Measurements from ENCODE around the gene SLC9A5.
A peak's percentile ranks its signal among the peaks of the same experiment; 100 is the strongest.

Gene SLC9A5

DNA sequence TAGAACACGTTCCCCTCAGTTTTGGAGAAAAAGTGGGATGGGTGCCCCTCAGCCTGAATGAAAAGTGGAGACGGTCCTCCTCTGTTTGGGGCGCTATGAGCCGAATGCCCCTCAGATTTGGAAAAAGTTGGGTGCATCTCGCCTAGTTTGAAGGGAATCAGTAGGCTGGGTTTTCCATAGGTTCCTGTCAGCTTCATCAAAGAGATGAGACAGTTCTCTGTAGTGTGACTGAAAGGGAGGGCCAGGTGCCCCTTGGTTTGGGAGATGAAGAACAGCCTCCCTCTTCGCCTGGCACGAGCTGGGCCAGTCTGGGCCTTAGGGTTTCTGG, 742 bp upstream of the SLC9A5 start:
- H3K4me3 ChIP-seq (ENCODE audit: extremely low read depth, insufficient read depth, low read length, poor library complexity, severe bottlenecking) = peak overlapping the region; percentile 86
- H3K9me3 ChIP-seq (ENCODE audit: control insufficient read depth, low read length) = no peaks in the 10 kb centered on the region
- peaks cover 36% of the 10 kb centered on the region for H3K4me1 ChIP-seq (ENCODE audit: control insufficient read depth, insufficient read depth, low read length, poor library complexity, severe bottlenecking)
- H3K27ac ChIP-seq (ENCODE audit: low read depth, low read length, severe bottlenecking) = no peak overlapping the region
- peaks cover 5% of the 10 kb centered on the region for H3K36me3 ChIP-seq (ENCODE audit: control insufficient read depth, insufficient read depth, low read length)
- 13 to 16% methylated on average over 6 to 7 of the region's 7 CpGs for WGBS, 2 experiments (ENCODE audit: insufficient coverage in 2 of 2)

DNA sequence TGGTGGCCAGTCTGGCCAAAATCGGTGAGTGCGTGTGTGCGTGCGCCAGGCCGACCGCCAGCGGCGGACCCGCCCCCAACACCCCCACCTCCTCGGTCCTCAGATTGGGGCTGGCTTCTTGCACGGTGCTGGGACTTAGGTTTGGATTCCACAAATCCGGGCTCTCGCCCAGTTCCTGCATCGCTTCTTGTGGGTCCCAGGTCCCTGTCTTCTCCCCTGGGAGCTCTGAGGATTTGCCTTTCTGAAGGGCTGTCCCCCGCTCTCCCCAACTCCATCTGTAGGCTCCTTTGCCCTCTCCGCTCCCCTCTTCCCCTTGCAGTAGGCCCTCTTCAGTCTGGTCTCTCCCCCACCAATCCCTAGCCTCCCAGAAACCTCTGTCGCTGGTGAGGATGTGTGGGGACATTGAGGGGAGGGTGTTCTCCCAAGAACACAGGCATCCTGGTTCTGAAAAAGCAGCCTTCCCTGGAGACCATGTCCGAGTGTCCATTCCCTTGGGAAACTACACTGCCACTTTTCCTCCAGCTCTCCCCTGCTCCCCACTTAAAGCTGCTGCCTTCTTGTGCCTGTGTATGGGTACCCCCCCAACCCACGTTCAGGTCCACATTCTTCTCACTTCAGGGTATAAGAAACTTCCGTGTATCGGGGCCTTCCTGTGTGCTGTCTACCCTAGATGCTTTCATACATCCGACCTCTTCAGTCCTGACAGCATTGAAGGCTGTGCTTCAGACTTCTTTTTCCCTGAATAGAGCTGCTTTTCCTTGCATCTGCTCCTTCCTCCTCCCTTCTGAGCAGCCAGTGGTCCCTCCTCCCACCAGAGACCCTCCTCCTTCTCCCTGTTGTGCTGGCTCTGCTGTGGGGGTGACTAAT, 632 bp downstream of the SLC9A5 start:
- Histone ChIP-seq H3K4me3 (ENCODE audit: extremely low read depth, insufficient read depth, low read length, poor library complexity, severe bottlenecking) (peak overlapping the region; percentile 86), H3K36me3 (ENCODE audit: control insufficient read depth, insufficient read depth, low read length) (no peaks in the 10 kb centered on the region), H3K27ac (ENCODE audit: low read depth, low read length, severe bottlenecking) (no peak overlapping the region), H3K9me3 (ENCODE audit: control insufficient read depth, low read length) (no peaks in the 10 kb centered on the region), H3K4me1 (ENCODE audit: control insufficient read depth, insufficient read depth, low read length, poor library complexity, severe bottlenecking) (peaks cover 23% of the 10 kb centered on the region)
- 13% methylated on average over 19 to 20 of the region's 22 CpGs for WGBS, 2 experiments (ENCODE audit: insufficient coverage in 2 of 2)

DNA sequence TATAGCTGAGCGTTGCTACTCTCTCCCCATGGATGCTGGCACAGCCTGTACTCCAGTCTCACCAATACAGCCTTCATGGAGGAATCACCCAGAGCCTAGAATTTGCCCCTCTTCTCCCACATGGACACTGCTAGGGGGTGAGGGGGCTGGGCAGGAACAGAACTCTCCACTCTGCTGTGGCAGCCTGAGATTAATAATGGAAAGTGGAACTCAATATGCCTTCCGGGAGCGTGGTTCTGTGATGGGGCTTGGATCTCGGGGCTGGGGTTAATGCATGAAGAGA, 1.2 kb downstream of the SLC9A5 start:
- Histone ChIP-seq H3K4me3 (ENCODE audit: extremely low read depth, insufficient read depth, low read length, poor library complexity, severe bottlenecking) (no peak overlapping the region), H3K9me3 (ENCODE audit: control insufficient read depth, low read length) (no peaks in the 10 kb centered on the region), H3K36me3 (ENCODE audit: control insufficient read depth, insufficient read depth, low read length) (no peaks in the 10 kb centered on the region), H3K27ac (ENCODE audit: low read depth, low read length, severe bottlenecking) (no peak overlapping the region), H3K4me1 (ENCODE audit: control insufficient read depth, insufficient read depth, low read length, poor library complexity, severe bottlenecking) (peaks cover 18% of the 10 kb centered on the region)
- WGBS, 2 experiments (ENCODE audit: insufficient coverage in 2 of 2) = 80 to 88% methylated on average over 3 of the region's 4 CpGs

DNA sequence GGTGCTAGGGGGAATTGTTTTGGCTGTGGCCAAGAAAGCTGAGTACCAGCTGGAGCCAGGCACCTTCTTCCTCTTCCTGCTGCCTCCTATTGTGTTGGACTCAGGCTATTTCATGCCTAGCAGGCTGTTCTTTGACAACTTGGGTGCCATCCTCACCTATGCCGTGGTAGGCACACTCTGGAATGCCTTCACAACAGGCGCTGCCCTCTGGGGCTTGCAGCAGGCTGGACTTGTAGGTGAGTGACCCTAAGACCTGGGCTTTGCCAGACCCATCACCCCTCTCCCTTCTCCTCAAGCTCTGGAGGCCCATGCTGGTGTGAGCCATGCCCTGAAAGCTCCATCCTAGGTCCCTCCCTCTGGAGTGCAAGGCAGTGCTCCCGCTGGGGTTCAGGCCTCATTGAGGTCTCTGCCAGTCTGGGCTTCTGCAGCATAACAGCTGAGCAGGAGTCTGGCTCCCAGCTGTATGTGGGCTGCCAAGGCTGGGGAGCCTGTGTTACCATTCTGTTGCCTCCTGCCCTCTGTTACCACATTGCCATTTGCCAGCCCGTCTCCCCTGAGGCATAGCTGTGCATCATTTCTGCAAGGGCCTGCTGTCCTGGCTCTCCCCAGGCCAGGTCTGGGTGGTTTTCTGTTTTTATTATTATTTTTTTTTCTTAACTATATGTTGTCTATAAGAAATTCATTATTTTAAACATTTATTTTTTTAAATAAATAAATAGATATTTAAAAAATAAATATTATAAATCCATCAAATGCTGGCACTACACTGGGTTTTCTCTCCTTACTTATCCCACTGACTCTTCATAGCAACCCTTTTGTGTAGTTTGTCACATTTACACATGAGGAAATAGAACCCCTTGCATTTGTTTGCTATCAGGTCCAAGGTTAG, 4.1 kb downstream of the SLC9A5 start:
- no peaks in the 10 kb centered on the region for H3K36me3 ChIP-seq (ENCODE audit: control insufficient read depth, insufficient read depth, low read length)
- 95 to 97% methylated on average over 3 of the region's 4 CpGs for WGBS, 2 experiments (ENCODE audit: insufficient coverage in 2 of 2)
- peaks cover 8% of the 10 kb centered on the region for H3K4me1 ChIP-seq (ENCODE audit: control insufficient read depth, insufficient read depth, low read length, poor library complexity, severe bottlenecking)
- H3K4me3 ChIP-seq (ENCODE audit: extremely low read depth, insufficient read depth, low read length, poor library complexity, severe bottlenecking) = no peak overlapping the region
- no peak overlapping the region for H3K27ac ChIP-seq (ENCODE audit: low read depth, low read length, severe bottlenecking)
- H3K9me3 ChIP-seq (ENCODE audit: control insufficient read depth, low read length) = no peaks in the 10 kb centered on the region

DNA sequence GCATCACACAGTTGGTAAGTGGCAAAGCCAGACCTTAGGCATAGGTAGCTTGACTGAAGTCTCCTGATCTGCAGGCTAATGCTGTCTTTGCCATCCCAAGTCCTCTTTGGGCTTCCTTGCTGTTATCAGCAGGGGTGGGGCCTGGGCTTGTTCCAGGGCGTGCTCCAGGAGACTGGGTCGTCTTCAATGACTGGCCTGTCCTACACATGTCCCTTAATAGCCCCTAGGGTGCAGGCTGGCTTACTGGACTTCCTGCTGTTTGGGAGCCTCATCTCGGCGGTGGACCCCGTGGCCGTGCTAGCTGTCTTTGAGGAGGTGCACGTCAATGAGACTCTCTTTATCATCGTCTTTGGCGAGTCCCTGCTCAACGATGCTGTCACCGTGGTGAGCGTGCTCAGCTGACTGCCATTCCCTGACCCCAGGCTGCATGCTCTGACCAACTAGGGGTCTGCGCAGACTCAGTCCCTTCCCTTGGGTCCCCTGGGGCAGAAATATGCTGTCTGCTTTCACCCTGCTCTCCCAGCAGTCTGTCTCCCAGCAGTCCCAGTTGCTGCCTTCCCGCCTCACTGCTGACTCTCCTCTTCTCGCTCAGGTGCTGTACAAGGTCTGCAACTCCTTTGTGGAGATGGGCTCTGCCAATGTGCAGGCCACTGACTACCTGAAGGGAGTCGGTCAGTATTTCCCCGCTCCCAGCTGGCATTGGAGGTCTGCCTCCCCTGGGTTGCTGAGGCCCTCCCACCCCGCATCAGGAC, 6.2 kb downstream of the SLC9A5 start:
- WGBS, 2 experiments (ENCODE audit: insufficient coverage in 2 of 2) = 90 to 95% methylated on average over 15 to 18 of the region's 18 CpGs
- Histone ChIP-seq H3K27ac (ENCODE audit: low read depth, low read length, severe bottlenecking) (no peak overlapping the region), H3K36me3 (ENCODE audit: control insufficient read depth, insufficient read depth, low read length) (no peaks in the 10 kb centered on the region), H3K9me3 (ENCODE audit: control insufficient read depth, low read length) (no peaks in the 10 kb centered on the region), H3K4me3 (ENCODE audit: extremely low read depth, insufficient read depth, low read length, poor library complexity, severe bottlenecking) (no peak overlapping the region), H3K4me1 (ENCODE audit: control insufficient read depth, insufficient read depth, low read length, poor library complexity, severe bottlenecking) (no peaks in the 10 kb centered on the region)

DNA sequence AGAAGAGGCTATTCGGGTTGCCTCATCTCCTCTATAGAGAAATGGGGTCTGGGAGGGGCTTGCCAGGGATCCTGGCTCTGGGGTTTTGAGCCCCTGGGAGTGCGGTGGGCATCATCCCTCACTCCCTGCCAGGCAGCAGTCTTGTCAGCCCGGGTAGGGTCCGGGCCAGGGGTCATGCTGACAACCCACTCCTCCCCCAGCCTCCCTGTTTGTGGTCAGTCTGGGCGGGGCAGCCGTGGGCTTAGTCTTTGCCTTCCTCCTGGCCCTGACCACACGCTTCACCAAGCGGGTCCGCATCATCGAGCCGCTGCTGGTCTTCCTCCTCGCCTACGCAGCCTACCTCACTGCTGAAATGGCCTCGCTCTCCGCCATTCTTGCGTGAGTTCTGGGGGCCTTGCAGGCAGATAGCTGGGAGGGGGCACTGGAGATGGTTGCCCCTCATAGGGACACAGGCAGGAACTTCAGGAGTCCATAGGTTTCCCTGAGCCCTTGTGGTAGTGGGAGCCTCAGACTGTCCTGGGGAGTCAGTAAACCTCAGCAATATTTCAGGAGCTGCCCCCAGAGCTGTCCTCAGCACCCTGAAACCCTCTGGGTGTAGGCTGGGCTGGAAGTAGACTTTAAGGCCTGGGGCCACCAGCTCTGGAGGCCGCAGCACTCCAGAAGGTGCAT, 6.9 kb downstream of the SLC9A5 start:
- Histone ChIP-seq H3K27ac (ENCODE audit: low read depth, low read length, severe bottlenecking) (no peak overlapping the region), H3K4me1 (ENCODE audit: control insufficient read depth, insufficient read depth, low read length, poor library complexity, severe bottlenecking) (no peaks in the 10 kb centered on the region), H3K4me3 (ENCODE audit: extremely low read depth, insufficient read depth, low read length, poor library complexity, severe bottlenecking) (no peak overlapping the region), H3K36me3 (ENCODE audit: control insufficient read depth, insufficient read depth, low read length) (no peaks in the 10 kb centered on the region), H3K9me3 (ENCODE audit: control insufficient read depth, low read length) (no peaks in the 10 kb centered on the region)
- WGBS, 2 experiments (ENCODE audit: insufficient coverage in 2 of 2) = 92 to 99% methylated on average over 13 to 17 of the region's 17 CpGs

DNA sequence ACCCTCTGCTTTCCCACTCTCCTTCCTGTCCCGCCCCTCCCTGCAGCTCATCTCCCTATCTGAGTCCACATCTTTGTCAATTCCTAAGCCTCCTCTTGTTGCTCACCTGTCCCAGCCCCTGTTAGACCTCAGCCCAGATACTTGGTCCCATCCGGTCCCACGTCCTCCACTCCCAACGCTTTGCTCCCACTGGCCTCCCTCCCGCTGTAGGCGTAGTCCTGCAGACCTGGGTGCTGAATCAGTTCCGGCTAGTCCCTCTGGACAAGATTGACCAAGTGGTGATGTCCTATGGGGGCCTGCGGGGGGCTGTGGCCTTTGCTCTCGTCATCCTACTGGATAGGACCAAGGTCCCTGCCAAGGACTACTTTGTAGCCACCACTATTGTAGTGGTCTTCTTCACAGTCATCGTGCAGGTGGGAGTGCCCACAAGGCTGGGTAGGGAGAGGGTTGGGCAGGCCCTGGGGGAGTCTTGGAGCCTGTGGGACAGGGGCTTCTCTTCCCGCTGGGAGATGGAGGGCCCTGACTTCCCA, 8.0 kb downstream of the SLC9A5 start:
- Histone ChIP-seq H3K4me1 (ENCODE audit: control insufficient read depth, insufficient read depth, low read length, poor library complexity, severe bottlenecking) (no peaks in the 10 kb centered on the region), H3K36me3 (ENCODE audit: control insufficient read depth, insufficient read depth, low read length) (no peaks in the 10 kb centered on the region), H3K9me3 (ENCODE audit: control insufficient read depth, low read length) (no peaks in the 10 kb centered on the region), H3K4me3 (ENCODE audit: extremely low read depth, insufficient read depth, low read length, poor library complexity, severe bottlenecking) (no peak overlapping the region), H3K27ac (ENCODE audit: low read depth, low read length, severe bottlenecking) (no peak overlapping the region)
- WGBS, 2 experiments (ENCODE audit: insufficient coverage in 2 of 2) = 93 to 97% methylated on average over 10 of the region's 11 CpGs

DNA sequence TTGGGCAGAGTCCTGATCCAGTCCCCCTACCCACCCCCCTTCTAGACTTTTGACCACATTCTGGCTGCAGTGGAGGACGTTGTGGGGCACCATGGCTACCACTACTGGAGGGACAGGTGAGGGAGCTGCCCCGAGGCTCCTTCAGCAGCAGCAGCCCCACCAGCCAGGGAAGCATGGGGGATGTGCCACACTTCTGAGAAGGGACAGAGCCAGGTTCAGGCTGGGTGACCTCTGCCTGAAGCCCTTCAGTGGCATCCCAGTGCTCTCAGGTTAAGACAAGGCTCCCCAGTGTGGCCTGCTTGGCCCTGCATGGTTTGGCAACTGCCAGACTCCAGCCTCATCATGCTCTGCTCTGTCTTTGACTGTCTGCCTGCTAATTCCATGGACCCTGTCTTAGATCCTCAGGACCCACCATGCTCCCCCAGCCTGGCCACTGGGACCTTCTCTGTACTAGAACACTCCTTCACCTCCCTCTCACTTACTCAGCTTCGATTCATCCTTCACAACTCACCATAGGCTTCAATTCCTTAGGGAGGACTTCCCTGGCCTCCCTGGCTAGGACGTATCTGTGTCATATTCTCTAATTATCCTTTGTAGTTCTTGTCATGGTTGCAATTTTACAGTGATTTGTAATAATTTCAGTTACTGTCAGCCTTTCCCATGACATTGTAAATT, 8.8 kb downstream of the SLC9A5 start:
- Histone ChIP-seq H3K9me3 (ENCODE audit: control insufficient read depth, low read length) (no peaks in the 10 kb centered on the region), H3K4me1 (ENCODE audit: control insufficient read depth, insufficient read depth, low read length, poor library complexity, severe bottlenecking) (no peaks in the 10 kb centered on the region), H3K4me3 (ENCODE audit: extremely low read depth, insufficient read depth, low read length, poor library complexity, severe bottlenecking) (no peak overlapping the region), H3K27ac (ENCODE audit: low read depth, low read length, severe bottlenecking) (no peak overlapping the region), H3K36me3 (ENCODE audit: control insufficient read depth, insufficient read depth, low read length) (no peaks in the 10 kb centered on the region)
- 82 to 89% methylated on average over 2 to 3 of the region's 4 CpGs for WGBS, 2 experiments (ENCODE audit: insufficient coverage in 2 of 2)

DNA sequence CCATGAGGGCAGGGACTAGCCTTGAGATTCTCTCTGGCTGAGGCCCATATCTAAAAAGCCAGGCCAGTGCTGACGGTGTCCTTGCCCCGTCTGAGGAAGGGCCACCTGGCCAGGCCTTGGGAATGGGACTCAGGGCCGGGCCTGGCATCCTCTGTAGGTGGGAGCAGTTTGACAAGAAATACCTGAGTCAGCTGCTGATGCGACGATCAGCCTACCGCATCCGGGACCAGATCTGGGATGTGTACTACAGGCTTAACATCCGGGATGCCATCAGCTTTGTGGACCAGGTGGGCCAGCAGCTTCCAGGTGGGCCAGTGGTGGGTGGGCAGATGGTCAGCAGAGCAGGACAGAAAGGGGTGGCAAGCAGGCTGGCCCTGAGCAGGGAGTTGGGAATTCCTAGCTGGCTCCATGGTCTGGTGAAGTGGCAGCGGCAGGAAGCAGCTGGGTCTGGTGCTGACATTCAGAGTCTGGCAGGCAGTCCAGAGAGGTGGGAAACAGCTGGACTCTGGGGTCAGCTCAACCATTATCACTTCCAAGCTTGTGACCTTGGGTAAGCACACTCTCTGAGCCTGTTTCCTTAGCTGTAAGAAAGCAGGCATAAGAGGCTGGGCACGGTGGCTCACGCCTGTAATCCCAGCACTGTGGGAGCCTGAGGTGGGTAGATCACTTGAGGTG, 9.5 kb downstream of the SLC9A5 start:
- Histone ChIP-seq H3K27ac (ENCODE audit: low read depth, low read length, severe bottlenecking) (no peak overlapping the region), H3K4me3 (ENCODE audit: extremely low read depth, insufficient read depth, low read length, poor library complexity, severe bottlenecking) (no peak overlapping the region)
- WGBS, 2 experiments (ENCODE audit: insufficient coverage in 2 of 2) = 92 to 98% methylated on average over 11 of the region's 11 CpGs

More for the DNA sequence above, 9.5 kb downstream of the SLC9A5 start:
- Histone ChIP-seq H3K36me3 (ENCODE audit: control insufficient read depth, insufficient read depth, low read length) (no peaks in the 10 kb centered on the region), H3K9me3 (ENCODE audit: control insufficient read depth, low read length) (no peaks in the 10 kb centered on the region), H3K4me1 (ENCODE audit: control insufficient read depth, insufficient read depth, low read length, poor library complexity, severe bottlenecking) (no peaks in the 10 kb centered on the region)
